ENCODE results near the gene SHANK2.

SHANK2 gene

DNA sequence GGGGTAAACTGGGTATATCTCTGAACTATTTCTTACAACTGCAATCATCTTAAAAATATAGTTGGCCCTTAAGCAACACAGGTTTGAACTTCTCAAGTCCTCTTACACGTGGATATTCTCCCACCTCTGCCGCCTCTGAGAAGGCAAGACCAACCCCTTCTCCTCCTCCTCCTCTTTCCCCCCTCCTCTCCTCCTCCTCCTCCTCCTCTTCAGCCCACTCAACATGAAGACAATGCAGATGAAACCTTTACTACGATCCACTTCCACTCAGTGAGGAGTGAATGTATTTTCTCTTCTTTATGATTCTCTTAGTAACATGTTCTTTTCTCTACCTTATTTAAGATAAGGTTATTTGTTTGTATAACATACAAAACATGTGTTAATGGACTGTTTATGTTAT, 20.0 kb downstream of the SHANK2 start:
- TF ChIP-seq TCF12 (IDR thresholded peaks at IDR 0.05; ENCODE audit: low read depth) = no peak
- no peak for TF ChIP-seq ZBTB7A (IDR thresholded peaks at IDR 0.05; ENCODE audit: low read depth)
- TF ChIP-seq CEBPB (IDR thresholded peaks at IDR 0.05) = no peak
- no peak for TF ChIP-seq USF1 (IDR thresholded peaks at IDR 0.05)
- TF ChIP-seq RAD21 (IDR thresholded peaks at IDR 0.05; ENCODE audit: low read depth) = no peak
- TF ChIP-seq, protein P1, sequence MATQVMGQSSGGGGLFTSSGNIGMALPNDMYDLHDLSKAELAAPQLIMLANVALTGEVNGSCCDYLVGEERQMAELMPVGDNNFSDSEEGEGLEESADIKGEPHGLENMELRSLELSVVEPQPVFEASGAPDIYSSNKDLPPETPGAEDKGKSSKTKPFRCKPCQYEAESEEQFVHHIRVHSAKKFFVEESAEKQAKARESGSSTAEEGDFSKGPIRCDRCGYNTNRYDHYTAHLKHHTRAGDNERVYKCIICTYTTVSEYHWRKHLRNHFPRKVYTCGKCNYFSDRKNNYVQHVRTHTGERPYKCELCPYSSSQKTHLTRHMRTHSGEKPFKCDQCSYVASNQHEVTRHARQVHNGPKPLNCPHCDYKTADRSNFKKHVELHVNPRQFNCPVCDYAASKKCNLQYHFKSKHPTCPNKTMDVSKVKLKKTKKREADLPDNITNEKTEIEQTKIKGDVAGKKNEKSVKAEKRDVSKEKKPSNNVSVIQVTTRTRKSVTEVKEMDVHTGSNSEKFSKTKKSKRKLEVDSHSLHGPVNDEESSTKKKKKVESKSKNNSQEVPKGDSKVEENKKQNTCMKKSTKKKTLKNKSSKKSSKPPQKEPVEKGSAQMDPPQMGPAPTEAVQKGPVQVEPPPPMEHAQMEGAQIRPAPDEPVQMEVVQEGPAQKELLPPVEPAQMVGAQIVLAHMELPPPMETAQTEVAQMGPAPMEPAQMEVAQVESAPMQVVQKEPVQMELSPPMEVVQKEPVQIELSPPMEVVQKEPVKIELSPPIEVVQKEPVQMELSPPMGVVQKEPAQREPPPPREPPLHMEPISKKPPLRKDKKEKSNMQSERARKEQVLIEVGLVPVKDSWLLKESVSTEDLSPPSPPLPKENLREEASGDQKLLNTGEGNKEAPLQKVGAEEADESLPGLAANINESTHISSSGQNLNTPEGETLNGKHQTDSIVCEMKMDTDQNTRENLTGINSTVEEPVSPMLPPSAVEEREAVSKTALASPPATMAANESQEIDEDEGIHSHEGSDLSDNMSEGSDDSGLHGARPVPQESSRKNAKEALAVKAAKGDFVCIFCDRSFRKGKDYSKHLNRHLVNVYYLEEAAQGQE (IDR thresholded peaks at IDR 0.05; ENCODE audit: low read depth) = no peak

- TF ChIP-seq RAD21 (IDR thresholded peaks at IDR 0.05; ENCODE audit: low read depth) (no peak), TCF12 (IDR thresholded peaks at IDR 0.05; ENCODE audit: low read depth) (no peak), CREB1 (IDR thresholded peaks at IDR 0.05; ENCODE audit: low read depth) (no peak), YY1 (IDR thresholded peaks at IDR 0.05; ENCODE audit: low read depth) (no peak), USF1 (IDR thresholded peaks at IDR 0.05) (no peak), TAF1 (IDR thresholded peaks at IDR 0.05; ENCODE audit: low read depth) (no peak), CEBPB (IDR thresholded peaks at IDR 0.05) (no peak), EGR1 (IDR thresholded peaks at IDR 0.05) (no peak), FOXM1 (IDR thresholded peaks at IDR 0.05; ENCODE audit: borderline replicate concordance, low read depth) (no peak), NFIC (IDR thresholded peaks at IDR 0.05) (no peak), TEAD4 (IDR thresholded peaks at IDR 0.05) (no peak), ZBTB7A (IDR thresholded peaks at IDR 0.05; ENCODE audit: low read depth) (no peak), EP300 (IDR thresholded peaks at IDR 0.05; ENCODE audit: borderline replicate concordance) (no peak)
- TF ChIP-seq, protein P1 (IDR thresholded peaks at IDR 0.05; ENCODE audit: low read depth) = no peak
- TF ChIP-seq, protein P2, sequence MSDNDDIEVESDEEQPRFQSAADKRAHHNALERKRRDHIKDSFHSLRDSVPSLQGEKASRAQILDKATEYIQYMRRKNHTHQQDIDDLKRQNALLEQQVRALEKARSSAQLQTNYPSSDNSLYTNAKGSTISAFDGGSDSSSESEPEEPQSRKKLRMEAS (IDR thresholded peaks at IDR 0.05) = no peak
Measured at GRCh38 chr11:71228961-71229360, 23.4 kb downstream of the SHANK2 start.

DNA sequence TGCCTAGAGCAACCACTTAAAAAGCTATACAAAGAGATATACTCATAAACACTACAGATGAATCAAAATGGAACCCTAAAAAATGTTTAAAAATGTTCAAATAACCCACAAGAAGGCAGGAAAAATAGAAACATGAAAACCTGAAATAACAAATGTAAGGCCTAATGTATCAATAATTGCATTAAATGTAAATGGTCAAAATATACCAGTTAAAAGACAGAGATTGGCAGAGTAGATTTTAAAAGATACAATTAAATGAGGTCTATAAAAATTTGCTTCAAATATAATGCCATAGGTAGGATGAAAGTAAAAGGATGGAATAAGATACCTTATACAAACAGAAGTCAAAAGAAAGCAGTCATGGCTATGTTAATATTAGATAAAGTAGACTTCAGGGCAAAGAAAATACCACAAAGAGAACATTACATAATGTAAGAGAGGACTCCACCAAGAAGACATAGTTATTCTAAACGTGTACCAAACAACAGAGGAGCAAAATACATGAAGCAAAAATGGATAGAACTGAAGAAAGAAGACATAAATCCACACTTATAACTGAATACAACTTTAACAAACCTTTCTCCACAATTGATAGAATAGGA, 25.2 kb downstream of the SHANK2 start:
- TF ChIP-seq, protein P2 (IDR thresholded peaks at IDR 0.05) = no peak
- TF ChIP-seq TCF12 (IDR thresholded peaks at IDR 0.05; ENCODE audit: low read depth) (no peak), EGR1 (IDR thresholded peaks at IDR 0.05) (no peak), FOXM1 (IDR thresholded peaks at IDR 0.05; ENCODE audit: borderline replicate concordance, low read depth) (no peak), ZBTB7A (IDR thresholded peaks at IDR 0.05; ENCODE audit: low read depth) (no peak), EP300 (IDR thresholded peaks at IDR 0.05; ENCODE audit: borderline replicate concordance) (no peak), TAF1 (IDR thresholded peaks at IDR 0.05; ENCODE audit: low read depth) (no peak), CREB1 (IDR thresholded peaks at IDR 0.05; ENCODE audit: low read depth) (no peak), NFIC (IDR thresholded peaks at IDR 0.05) (no peak), YY1 (IDR thresholded peaks at IDR 0.05; ENCODE audit: low read depth) (no peak), RAD21 (IDR thresholded peaks at IDR 0.05; ENCODE audit: low read depth) (no peak)
- TF ChIP-seq, protein P1 (IDR thresholded peaks at IDR 0.05; ENCODE audit: low read depth) = no peak

DNA sequence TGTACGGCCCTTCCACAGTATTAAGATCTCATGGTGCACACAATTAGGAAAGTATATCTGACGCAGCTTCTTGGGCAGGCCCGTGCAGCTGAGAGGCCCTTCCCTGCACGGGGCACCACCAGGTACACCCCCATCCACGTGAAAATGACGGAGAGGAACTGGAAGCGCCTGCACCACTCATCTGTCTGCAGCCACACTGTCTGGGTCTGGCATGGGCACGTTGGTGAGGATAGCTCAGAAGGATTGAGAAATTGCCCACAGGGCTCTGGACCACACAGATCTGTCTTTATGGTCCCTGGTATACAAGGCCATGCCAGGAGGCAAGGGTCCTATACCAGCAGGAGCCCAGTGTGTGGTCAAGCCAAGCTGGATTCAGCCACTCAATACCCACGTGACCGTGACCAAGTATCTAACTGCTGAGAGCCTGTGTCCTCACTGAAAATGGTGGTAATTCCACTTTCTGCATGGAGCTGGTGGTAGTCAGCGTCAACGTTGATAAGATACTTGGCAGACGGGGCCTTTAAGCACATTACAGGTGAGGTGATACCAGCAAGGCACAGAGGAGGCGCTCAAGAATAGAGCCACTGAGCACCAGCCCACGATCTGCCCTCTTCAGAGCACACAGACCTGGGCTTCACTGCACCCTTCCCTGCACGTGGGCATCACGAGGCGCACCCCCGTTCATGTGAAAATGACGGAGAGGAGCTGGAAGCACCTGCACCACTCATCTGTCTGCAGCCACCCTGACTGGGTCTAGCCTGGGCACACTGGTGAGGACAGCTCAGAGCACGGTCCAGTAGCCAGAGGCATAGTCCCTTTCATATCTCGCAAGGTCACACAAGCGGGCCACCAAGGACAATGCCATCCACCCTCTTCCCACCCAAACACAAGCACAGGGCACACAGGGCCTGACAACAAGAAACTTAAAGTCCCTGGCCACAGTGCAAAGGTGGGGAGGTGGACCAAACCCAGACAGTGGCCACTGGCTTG, 28.4 kb downstream of the SHANK2 start:
- TF ChIP-seq CREB1 (IDR thresholded peaks at IDR 0.05; ENCODE audit: low read depth) (no peak), TAF1 (IDR thresholded peaks at IDR 0.05; ENCODE audit: low read depth) (no peak), RAD21 (IDR thresholded peaks at IDR 0.05; ENCODE audit: low read depth) (no peak), EGR1 (IDR thresholded peaks at IDR 0.05) (no peak), FOXM1 (IDR thresholded peaks at IDR 0.05; ENCODE audit: borderline replicate concordance, low read depth) (no peak), YY1 (IDR thresholded peaks at IDR 0.05; ENCODE audit: low read depth) (no peak), NFIC (IDR thresholded peaks at IDR 0.05) (no peak), EP300 (IDR thresholded peaks at IDR 0.05; ENCODE audit: borderline replicate concordance) (no peak), USF1 (IDR thresholded peaks at IDR 0.05) (no peak)
- TF ChIP-seq, protein P2 (IDR thresholded peaks at IDR 0.05) = no peak
- TF ChIP-seq, protein P1 (IDR thresholded peaks at IDR 0.05; ENCODE audit: low read depth) = no peak
